Neuron (in vitro differentiated cells): ENCODE measurements around the gene FRMD4A.

Experiments used
- H2AFZ ChIP-seq: one replicate; pipeline ENCODE4 v1.6.1; 2013; ENCODE audit warnings: low read depth, mild to moderate bottlenecking, inconsistent platforms, low read length, moderate library complexity
- H3K27me3 ChIP-seq: one replicate; pipeline ENCODE4 v1.6.1; 2013; ENCODE audit warnings: low read length; ENCODE audit not compliant: insufficient read depth
- H3K36me3 ChIP-seq: one replicate; pipeline ENCODE4 v1.6.1; 2013; ENCODE audit warnings: low read length; ENCODE audit not compliant: insufficient read depth
- H3K4me1 ChIP-seq: one replicate; pipeline ENCODE4 v1.6.1; 2013; ENCODE audit warnings: low read length; ENCODE audit not compliant: insufficient read depth
- H3K4me3 ChIP-seq: 2 replicates; pipeline ENCODE4 v1.5.1; 2013; ENCODE audit warnings: mild to moderate bottlenecking, low read length, moderate library complexity
- H3K9me3 ChIP-seq: one replicate; pipeline ENCODE4 v1.6.1; 2013; ENCODE audit warnings: low read length

The FRMD4A gene

GRCh38 chr10:13614530-13615332 lies 716.0 kb downstream of the FRMD4A start:
- Histone ChIP-seq H3K4me1 (peaks cover 7% of the 10 kb centered on the region), H3K9me3 (no peaks in the 10 kb centered on the region), H2AFZ (no peak overlapping the region), H3K27me3 (no peaks in the 10 kb centered on the region), H3K36me3 (peaks cover 41% of the 10 kb centered on the region), H3K4me3 (no peak overlapping the region)

DNA sequence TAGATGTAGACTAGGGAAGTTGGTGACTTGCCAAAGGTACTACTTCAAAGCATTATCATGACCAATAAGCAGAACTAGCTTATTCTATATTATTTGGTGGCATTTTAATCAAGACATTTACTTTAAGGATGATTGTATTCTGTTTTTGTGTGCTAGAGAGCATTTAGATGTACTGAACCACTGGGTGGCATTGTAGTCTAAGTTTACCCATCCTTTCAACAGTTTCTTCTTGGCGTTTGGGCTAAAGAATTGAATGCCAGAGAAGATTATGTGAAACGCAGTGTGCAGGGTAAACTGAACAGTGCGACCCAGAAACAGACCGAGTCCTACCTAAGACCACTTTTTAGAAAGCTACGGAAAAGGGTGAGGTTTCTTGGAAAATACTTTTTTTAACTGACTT lies 717.2 kb downstream of the FRMD4A start:
- H3K27me3 ChIP-seq = no peaks in the 10 kb centered on the region
- H3K36me3 ChIP-seq = peaks cover 37% of the 10 kb centered on the region
- no peaks in the 10 kb centered on the region for H3K9me3 ChIP-seq
- H3K4me1 ChIP-seq = peaks cover 7% of the 10 kb centered on the region
- no peak overlapping the region for H2AFZ ChIP-seq
- no peak overlapping the region for H3K4me3 ChIP-seq

GRCh38 chr10:13612654-13613373 lies 717.9 kb downstream of the FRMD4A start:
- peaks cover 7% of the 10 kb centered on the region for H3K4me1 ChIP-seq
- peaks cover 31% of the 10 kb centered on the region for H3K36me3 ChIP-seq
- H3K27me3 ChIP-seq = no peaks in the 10 kb centered on the region
- H3K4me3 ChIP-seq = no peak overlapping the region
- H2AFZ ChIP-seq = no peak overlapping the region
- no peaks in the 10 kb centered on the region for H3K9me3 ChIP-seq

- Histone ChIP-seq H3K36me3 (peaks cover 27% of the 10 kb centered on the region), H3K4me1 (no peaks in the 10 kb centered on the region), H3K4me3 (no peak overlapping the region), H3K9me3 (no peaks in the 10 kb centered on the region), H2AFZ (no peak overlapping the region), H3K27me3 (no peaks in the 10 kb centered on the region)
Observed at GRCh38 chr10:13608246-13608853, 722.4 kb downstream of the FRMD4A start.

GRCh38 chr10:13604357-13605040 lies 726.2 kb downstream of the FRMD4A start:
- Histone ChIP-seq H2AFZ (no peak overlapping the region), H3K4me1 (no peaks in the 10 kb centered on the region), H3K27me3 (no peaks in the 10 kb centered on the region), H3K9me3 (no peaks in the 10 kb centered on the region), H3K4me3 (no peak overlapping the region), H3K36me3 (peaks cover 29% of the 10 kb centered on the region)

DNA sequence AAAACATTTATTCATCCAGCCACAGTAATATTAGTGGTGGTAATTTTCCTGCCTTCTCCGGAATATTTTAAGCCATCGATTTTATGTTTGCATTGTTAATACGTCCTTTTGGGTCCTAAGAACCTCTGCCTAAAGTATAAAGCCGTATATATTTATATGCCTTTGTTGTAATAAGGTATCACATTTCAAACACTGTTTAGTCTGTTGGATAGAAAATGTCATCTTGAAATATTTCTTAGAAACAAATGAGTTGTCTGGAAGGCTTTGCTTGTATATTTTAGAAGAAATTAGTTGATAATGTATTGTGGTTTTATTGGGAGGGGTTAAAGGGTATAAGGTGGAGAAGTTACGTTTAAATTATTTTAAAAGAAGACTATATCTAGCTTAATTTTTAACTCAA lies 732.8 kb downstream of the FRMD4A start:
- H3K4me1 ChIP-seq = no peaks in the 10 kb centered on the region
- no peaks in the 10 kb centered on the region for H3K9me3 ChIP-seq
- H3K36me3 ChIP-seq = peaks cover 23% of the 10 kb centered on the region
- H3K27me3 ChIP-seq = no peaks in the 10 kb centered on the region
- no peak overlapping the region for H3K4me3 ChIP-seq
- no peak overlapping the region for H2AFZ ChIP-seq

- Histone ChIP-seq H3K4me3 (no peak overlapping the region), H3K36me3 (peaks cover 14% of the 10 kb centered on the region), H3K4me1 (no peaks in the 10 kb centered on the region), H3K9me3 (no peaks in the 10 kb centered on the region), H2AFZ (no peak overlapping the region), H3K27me3 (no peaks in the 10 kb centered on the region)
Observed at GRCh38 chr10:13594641-13595040, 736.1 kb downstream of the FRMD4A start.
